Endometrial microvascular endothelial cells (primary cell): ENCODE results near the gene SCNN1A. TPM values are rescaled to one million over a fixed set of nuclear protein-coding genes. Genes with fewer than 3 reads are reported as not detected.

ENCODE experiments used
- in situ Hi-C: cut with HindIII; loops from 2 replicates; pipeline ENCODE4 v1.10.0; 2017; ENCODE audit warnings: low sequenced_read_pairs, low pct_unique_long_range_greater_than_20kb; ENCODE audit errors: inconsistent ontology term
- total RNA-seq: library from RNA; depleted of rRNA; stranded (reverse); fragments of >200 nt; gene quantifications from one replicate; pipeline ENCODE4 v1.2.3, GENCODE V29; 2015; ENCODE audit errors: inconsistent ontology term

SCNN1A gene
- total RNA-seq, 1 donor from 2014 or later: not detected

DNA sequence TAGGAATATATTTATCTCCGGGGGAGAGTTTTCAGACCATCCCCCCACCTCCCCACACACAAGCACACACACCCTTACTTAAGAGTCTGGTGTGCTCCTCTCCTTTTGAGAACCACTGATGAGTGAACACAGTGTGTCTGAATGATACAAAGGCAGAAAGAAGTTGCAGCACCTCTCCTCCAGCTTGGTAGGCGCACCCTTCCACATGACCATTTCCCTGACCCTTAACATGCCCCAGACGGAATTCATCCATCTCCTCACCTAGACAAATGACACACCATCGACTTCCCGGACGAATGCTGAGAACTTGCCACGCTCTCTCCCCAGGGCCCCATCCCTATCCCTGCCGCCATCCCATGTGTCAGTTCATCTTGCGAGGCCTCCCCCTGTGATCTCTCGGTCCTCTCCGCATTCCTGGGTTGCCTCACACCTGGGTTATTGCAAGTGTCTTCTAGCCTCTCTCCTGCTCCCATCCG is 37.4 kb downstream of the SCNN1A start:
- in situ Hi-C loops: no loop called here

DNA sequence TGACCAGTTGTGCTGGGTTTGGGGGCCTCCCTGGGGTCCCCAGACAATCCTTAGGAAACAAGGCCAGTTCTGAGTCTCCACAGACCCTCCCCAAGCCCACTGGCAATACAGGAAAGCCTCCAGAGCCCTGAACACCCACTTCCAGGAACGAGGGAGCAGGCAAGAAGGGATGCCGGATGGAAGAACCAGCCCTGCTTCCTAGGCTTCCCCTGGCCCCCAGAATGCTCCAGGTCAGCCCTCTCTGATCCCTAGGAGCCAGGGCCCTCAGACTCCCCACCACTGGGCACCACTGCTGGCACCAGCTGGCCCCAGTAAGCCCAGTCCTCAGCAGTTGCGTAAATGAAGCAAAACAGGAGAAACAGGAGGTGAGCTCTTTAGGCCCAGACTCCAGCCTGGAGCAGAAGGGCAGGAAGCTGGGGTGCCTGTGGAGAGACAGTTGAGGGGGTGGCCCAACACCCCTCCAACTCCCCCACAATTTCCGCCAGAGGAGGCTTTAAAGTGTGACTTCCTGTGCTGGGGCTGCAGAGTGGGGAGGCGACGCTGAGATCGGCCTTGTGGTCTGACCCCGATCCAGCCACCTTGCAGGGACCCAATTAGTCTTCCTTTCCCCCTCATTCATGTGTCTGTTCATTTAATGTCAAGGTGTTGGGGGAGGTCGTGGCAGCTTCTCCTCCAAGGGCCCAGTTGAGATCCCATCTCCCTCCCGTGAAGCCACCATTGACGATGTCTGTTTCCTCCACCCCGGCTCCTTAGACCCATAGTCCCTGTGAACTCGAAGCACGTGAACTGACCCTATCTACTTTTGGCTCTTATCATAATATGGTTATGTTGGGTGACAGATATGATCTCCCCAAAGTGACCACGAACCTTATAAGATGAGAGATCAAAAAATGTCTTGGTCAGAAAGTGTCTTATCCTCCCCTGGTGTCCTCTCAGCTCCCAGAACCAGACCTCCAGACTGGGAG is 38.2 kb downstream of the SCNN1A start:
- in situ Hi-C loops: no loop called here

DNA sequence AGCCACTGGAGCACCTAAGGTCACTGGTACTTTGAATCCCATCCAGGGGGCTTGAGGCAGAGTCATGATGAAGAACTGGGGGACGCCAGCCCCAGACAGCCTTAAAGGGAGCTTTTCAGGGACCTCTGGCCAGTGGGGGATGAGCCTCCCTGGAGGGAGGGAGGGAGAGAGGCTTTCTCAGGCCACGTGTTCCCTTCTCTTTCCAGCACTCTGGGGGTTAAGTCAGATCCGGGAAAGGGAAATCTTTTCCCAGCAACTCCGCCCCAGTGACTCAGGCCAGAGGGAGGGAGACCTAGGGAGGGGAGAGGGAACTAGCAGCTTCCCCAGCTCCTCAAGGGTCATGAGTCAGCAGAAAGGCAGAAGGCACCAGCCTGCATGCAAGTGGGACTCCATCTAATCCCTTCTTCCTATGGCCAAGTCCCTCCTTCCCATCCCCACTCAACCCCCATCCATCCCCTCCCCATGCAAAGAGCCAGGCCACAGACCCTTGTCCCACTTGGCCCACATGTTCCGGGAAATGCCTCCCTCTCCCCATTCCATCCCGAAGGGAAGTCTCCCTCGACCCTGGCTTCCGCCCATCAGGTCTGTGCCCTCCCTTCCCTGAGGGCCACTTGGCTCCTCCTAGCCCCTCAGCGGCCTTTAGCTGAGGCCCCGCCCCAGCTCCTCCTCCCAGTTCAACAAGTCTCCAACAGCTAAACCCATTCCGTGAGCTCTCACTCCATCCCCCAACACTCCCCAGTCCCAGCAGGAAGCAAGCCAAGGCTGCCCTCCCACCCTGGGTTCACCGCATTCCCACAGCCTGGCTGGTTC is 39.1 kb downstream of the SCNN1A start:
- in situ Hi-C loops: no loop called here

DNA sequence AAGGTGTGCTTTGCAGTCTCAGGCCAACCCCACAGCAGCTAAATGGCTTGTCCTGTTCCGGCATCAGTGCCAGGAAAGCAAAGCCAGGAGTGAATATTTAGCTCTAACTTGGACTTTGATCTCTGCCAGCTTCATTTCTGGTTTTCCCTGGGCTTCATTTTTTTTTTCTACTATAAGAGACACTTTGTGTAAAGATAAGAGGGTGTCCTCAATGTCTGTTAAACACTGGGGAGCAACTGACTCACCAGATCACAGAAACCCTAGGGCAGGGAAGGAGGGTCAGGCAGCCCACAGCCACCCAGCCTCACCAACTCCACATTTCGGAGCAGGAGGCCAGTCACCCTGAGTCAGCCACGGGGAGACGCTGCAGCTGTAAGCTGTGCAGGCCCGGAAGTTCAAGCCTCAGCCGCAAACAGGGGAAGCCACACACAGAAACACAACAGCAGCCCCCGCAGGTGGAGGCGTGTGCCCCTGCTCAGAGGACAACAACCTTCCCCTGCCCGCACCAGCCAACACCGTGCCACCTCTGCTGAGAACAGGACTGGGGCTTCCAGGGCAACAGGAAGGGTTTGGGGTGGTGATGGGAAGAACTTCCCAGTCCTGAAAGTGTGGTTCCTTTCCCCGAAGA is 39.8 kb downstream of the SCNN1A start:
- in situ Hi-C loops: no loop called here

DNA sequence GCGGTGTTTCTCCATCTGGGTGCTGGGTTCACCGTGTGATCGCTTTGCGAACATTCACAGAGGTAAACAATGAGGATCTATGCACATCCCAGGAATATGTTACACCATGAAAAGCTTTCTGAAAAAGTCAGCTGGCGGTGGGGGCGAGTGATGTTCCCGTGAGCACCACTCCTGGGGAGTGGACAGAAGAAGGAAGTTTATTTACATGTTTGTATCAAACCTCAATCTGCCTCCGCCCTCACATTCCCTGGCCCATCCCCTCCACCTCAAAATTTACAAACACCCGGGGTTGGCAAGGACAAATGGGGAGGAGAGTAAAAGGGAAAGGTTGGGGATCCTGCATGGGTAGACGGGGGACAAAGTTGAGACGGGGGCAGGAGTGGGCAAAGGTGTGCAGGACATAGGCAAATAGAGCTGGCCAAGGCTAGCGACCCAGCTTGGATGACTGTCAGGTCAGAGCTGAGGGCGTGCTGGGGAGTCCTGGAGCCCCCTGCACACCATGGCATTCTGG is 40.4 kb downstream of the SCNN1A start:
- in situ Hi-C loops: no loop called here

DNA sequence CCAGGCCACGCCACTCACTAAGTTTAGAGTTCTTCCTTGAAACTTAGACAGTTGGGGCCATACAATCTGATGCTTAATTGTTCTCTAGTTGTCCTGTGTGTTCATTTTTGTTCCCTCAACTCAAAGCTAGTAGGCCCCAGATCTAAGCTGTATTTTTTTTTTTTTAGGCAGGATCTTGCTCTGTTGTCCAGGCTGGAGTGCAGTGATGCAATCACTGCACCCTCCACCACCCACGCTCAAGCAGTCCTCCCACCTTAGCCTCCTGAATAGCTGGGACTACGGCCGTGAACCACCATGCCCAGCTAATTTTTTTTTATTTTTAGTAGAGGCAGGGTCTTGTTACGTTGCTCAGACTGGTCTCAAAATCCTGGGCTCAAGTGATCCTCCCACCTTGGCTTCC is 41.0 kb downstream of the SCNN1A start:
- in situ Hi-C loops: no loop called here

DNA sequence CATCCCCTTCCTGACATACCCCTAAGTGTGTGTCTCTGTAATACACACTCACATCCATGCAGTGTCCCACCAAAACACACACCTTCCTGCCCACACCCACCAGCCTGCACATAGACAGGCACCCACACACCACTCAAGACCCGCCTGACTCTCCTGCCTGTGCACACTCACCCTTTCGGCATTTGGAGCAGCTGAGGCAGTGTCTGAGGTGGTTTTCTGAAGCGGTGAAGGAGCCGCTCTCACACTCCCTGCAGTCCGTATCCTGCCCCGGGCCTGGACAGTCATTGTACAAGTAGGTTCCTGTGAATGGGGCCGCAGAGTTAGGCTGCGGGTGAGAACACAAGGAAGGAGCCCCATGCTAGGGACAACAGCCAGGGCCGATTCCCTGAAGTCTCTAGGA is 41.8 kb downstream of the SCNN1A start:
- in situ Hi-C loops: no loop called here

DNA sequence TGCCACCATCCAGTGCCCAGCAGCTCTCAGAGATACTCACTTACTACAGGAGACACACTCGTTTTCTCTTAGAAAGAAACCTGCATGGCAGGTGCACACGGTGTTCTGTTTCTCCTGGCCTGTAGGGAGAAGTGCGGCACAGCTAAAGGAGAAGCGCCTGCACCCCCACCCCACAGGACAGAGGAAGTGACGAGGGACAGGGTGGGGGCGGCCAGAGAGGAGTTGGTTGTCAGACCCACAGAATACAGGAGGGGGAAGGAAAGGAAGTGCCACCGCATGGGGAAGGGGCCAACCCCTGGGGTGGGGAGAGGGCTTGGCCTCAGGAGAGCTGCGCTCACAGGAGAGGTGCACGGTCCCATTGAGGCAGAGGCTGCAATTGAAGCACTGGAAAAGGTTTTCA is 42.3 kb downstream of the SCNN1A start:
- in situ Hi-C loops: no loop called here

DNA sequence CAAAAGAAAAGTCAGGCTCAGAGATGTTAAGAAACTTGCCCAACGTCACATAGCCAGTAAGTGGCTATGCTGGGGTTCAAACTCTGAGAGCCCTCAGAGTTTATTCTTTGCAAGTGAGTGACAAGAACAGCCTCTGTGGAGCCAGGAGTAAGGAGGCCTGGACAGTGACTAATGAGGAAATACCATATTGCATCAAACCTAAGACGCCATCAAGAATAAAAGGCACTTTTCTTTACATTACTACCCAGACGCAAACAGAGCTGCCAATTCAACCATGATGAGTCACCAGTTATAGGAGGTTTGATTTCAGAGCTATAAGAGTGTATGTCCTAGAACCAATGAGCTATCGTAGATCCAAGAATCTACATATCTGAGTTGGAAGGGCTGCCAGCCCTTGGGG is 42.9 kb downstream of the SCNN1A start:
- in situ Hi-C loops: no loop called here

DNA sequence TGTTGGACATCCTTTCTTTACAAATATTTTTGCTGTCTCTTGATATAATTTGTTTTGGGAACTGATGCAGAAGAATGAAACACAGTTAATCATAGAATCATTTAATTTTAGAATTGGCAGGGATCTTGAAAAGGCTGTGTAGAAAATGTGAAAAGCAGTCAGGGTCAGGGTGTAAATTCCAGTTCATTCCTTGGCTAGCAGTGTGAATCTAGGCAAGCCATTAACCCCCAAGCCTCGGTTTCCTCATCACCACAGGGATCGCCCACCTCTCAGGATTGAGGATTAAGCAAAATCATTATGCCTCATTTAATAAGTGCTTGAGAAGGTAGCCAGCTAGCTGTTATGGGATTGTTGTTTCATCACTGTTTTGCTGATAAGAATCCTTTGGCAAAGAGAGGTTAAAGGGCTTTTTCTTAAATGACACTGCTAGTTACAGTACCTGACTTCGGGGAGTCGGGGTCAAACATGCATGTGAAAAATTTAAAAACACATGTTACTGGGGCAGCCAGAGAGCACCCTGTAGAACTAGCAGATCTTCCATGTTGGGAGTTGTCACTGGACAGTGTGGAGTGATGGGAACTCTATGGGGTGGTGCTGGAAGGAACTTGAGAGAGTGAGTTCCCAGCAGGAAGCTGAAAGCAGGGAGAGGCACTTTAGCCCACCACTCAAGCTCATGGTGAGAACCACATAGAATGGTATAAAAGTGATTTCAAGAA is 44.2 kb downstream of the SCNN1A start:
- in situ Hi-C loops: no loop called here

DNA sequence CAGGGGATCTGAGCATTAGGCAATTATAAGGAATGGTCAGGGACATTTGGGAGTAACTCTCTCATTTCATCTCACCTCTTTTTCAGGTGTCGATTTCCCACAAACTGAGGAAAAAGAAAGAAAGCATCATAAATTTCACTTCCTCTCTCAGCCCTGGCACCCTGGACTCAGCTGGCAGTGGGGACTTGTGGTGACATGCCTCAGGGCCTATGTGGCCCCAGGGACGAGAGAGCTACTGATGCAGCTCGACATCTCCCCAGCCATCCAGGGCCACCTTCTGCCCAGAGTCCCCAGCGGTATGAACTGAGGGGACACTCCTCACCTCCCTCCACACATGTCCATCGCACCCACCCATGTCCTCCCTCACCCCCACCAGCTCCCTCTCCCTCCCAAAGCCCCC is 45.2 kb downstream of the SCNN1A start:
- in situ Hi-C loops: no loop called here

DNA sequence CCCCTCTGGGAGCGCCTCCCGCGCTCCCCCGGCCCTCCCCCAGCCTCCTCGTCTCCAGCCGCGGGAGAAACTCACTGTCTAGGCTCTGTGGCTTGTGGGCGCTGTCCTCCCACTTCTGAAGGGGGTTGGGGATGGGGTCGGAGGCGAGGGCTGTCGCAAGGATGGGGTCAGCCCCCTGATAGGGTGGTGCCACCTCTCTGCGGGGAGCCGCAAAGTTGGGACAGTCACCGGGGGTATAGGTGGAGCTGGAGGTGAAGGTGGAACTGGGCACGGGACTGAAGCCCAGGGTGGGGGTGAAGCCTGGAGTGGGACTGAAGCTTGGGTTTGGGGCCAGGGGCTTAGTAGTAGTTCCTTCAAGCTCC is 45.7 kb downstream of the SCNN1A start:
- in situ Hi-C loops: no loop called here

DNA sequence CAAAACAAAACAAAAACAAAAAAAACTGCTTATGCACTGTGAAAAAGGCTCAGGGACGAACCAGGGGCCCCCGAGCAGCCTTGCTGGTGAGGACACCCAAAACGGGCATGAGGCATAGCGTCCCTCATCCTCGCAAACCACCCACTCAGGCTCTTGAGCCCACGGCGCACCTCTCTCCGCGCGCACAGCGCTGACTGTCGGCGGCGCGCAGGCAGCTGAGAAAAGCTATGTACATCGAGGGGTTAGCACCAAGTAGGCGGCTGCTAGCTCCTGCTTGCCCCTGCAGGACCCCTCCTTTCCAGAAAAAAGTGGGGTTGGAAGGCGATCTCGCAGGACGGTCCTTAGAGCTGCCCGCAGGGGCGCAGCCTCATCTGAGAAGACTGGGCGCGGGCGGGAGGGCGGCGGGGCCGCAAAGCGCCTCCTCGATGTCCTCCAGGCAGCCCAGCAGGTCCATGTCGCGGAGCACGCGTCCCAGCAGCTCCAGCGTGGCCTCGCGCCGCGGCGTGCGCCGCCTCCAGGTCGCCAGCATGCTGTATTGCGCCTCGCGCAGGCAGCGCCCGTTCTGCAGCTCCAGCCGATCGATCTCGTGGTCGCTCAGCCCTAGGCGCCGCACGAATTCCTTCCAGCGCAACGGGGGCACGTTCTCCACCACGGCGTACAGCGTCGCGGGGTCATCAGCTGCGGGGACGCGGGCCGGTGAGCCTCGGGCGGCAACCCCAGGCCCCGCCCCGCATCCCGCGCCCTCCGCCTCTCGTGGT is 46.2 kb downstream of the SCNN1A start:
- in situ Hi-C loops: no loop called here

DNA sequence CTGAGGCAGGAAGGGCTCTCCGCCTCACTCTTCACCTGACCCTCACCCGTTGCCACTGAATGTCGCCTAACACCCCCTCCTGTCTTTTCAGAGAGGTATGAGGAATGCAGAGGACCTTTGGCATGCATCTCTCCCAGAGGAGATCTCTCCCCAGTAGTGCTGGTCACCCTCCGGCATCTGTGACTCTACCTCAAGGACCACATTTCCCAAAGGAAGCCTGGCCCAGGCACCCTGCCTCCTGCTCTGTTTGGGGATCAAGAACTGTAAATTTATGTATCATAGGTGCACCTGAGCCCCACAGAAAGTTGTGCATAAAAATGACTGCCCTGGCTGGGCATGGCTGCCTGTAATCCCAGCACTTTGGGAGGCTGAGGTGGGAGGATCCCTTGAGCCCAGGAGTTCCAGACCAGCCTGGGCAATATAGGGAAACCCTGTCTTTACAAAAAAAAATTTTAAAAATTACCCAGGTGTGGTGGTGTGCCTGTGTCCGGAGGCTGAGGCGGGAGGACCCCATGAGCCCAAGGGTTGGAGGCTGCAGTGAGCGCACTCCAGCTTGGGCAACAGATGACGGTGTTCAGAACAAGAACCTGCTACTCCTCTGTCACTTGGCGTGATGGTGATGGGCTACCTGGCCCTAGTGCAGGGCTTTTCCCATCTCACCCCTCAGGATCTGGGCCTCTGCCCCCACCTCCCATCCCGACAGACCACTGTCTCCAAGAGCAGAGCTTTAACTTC is 47.2 kb downstream of the SCNN1A start:
- in situ Hi-C loops: no loop called here

DNA sequence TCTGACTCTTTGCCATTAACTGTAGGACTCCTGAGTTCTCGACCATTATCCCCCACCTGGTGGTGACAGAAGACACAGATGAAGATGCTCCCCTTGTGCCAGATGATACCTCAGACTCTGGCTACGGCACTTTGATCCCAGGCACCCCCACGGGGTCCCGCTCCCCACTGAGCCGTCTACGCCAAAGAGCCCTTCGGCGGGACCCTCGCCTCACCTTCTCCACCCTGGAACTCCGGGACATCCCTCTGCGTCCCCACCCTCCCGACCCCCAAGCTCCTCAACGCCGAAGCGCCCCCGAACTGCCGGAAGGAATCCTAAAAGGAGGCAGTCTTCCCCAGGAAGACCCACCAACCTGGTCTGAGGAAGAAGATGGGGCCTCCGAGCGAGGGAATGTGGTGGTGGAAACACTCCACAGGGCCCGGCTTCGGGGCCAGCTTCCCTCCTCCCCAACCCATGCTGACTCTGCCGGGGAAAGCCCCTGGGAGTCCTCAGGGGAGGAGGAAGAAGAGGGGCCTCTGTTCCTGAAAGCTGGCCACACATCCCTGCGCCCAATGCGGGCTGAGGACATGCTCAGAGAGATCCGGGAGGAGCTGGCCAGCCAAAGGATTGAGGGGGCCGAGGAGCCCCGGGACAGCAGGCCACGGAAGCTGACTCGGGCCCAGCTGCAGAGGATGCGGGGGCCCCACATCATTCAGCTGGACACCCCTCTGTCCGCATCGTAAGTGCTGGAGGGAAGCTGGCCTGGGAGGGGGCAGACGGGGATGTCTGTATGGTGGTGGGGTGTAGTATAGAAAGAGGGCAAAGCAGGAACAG is 47.9 kb downstream of the SCNN1A start:
- in situ Hi-C loops: no loop called here

DNA sequence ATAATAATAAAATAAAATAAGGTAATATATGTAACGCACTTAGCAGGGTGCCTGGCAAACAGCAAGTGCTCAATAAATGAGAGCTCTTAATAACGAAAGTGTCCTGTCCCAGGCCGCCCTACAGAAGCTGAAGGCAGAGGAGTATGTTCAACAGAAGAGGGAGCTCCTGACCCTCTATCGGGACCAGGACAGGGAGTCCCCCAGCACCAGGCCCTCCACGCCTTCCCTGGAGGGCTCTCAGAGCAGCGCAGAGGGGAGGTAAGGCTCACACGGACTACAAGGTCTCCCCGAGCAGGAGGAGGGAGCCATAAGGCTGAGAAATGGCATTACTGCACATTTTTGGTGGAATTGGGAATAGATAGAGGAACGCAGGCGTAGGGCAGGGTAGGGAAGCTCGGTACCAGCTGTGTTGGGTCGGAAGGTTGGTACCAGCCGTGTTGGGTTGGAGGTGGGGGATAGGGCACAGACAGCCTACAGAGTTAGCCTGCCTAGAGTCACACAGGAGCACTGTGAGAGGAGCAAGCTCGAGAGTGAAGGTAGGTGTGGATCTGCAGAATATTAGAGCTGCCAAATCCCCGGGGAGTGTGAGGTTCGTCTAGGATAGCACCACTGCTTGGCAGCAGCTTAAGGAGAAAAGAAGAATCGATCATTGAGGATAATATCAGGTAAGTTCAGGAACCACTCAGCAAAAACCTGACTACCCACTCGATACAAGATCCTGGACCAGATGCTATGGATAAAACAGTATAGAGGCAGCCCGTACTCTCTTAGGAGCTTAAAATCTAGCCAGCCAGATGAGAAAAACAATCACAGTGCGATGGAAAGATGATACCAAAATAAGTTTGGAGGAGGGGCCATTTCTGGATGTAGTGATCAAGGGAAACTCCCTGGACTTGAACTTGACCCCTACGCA is 48.8 kb downstream of the SCNN1A start:
- in situ Hi-C loops: no loop called here
